Cardiac muscle cell (in vitro differentiated cells and primary cell): ENCODE data around the gene PCSK5. TPM values are rescaled to one million over a fixed set of nuclear protein-coding genes. Genes with fewer than 3 reads are reported as not detected.
"Not testable (repeated sequence)": the region's sequence is repeated elsewhere in the genome, so short reads cannot be mapped to it uniquely, and the experiment has no call there.

Experiments
- DNase-seq, 2 donors: peaks; one replicate each; pipeline versions ENCODE4 v3.0.0 to v3.0.0-alpha.2; 2010 to 2017; ENCODE audit warnings: low read depth in 1 of 2, low spot score in 1 of 2
- H3K27ac ChIP-seq: fragments of 200-600 bp; sonication (generic); 2 replicates; pipeline ENCODE4 v1.5.1; 2016
- H3K27me3 ChIP-seq: fragments of 200-600 bp; sonication (generic); 2 replicates; pipeline ENCODE4 v1.6.0; 2016; ENCODE audit warnings: control low read depth
- H3K36me3 ChIP-seq: fragments of 200-600 bp; sonication (generic); 2 replicates; pipeline ENCODE4 v1.5.1; 2016; ENCODE audit warnings: control low read depth
- H3K4me1 ChIP-seq: fragments of 200-600 bp; sonication (generic); 2 replicates; pipeline ENCODE4 v1.8.1; 2017; ENCODE audit warnings: low read depth, mild to moderate bottlenecking, mixed run types
- H3K4me3 ChIP-seq: fragments of 200-600 bp; sonication (generic); 2 replicates; pipeline ENCODE4 v1.5.1; 2016; ENCODE audit warnings: mild to moderate bottlenecking
- H3K9me3 ChIP-seq: fragments of 200-600 bp; sonication (generic); 2 replicates; pipeline ENCODE4 v1.5.1; 2017; ENCODE audit warnings: low read depth, mild to moderate bottlenecking, control low read depth
- polyA plus RNA-seq: library from polyadenylated mRNA; unstranded; fragments of >200 nt; fragmentation: Nextera tagmentation; extraction: Ambion mirVana; gene quantifications from 2 replicates; pipeline ENCODE4 v1.2.1, GENCODE V29; 2016
- total RNA-seq: library from RNA; depleted of rRNA; stranded (reverse); fragments of >200 nt; gene quantifications from 2 replicates; pipeline ENCODE4 v1.2.3, GENCODE V29; 2016
- TF ChIP-seq, protein P1 (sequence below): IDR thresholded peaks from 2 replicates; pipeline ENCODE4 v1.5.1; 2012; ENCODE audit warnings: low read depth, mild to moderate bottlenecking, low read length

Gene PCSK5
- total and polyA plus RNA-seq, 2 experiments from 2014 or later, result 6.8 to 9.6 TPM

DNA sequence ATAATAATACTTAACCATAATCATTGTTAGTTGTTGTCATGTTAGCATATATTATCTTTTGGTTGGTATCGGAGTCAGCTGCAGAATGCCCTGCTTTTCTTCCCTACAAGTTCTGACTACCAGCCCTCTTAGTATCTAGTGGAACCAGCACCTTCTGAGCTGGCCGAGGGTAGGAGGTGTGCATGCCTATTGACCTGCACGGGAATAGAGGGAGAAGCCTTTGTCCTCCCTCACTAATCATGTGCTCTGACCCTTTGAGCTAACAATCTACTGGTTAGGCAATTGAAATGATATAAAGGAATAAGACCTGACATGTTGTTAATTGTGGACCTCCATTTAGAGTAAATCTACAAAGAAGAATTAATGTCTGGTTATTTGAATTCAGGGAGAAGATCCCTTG, 4.1 kb downstream of the PCSK5 start:
- Histone ChIP-seq H3K4me3 (no peak overlapping the region), H3K4me1 (peaks cover 5% of the 10 kb centered on the region), H3K27me3 (peaks cover 24% of the 10 kb centered on the region), H3K27ac (no peak overlapping the region), H3K9me3 (no peaks in the 10 kb centered on the region), H3K36me3 (no peaks in the 10 kb centered on the region)
- TF ChIP-seq, protein P1, sequence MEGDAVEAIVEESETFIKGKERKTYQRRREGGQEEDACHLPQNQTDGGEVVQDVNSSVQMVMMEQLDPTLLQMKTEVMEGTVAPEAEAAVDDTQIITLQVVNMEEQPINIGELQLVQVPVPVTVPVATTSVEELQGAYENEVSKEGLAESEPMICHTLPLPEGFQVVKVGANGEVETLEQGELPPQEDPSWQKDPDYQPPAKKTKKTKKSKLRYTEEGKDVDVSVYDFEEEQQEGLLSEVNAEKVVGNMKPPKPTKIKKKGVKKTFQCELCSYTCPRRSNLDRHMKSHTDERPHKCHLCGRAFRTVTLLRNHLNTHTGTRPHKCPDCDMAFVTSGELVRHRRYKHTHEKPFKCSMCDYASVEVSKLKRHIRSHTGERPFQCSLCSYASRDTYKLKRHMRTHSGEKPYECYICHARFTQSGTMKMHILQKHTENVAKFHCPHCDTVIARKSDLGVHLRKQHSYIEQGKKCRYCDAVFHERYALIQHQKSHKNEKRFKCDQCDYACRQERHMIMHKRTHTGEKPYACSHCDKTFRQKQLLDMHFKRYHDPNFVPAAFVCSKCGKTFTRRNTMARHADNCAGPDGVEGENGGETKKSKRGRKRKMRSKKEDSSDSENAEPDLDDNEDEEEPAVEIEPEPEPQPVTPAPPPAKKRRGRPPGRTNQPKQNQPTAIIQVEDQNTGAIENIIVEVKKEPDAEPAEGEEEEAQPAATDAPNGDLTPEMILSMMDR, result no peak
- no peak for DNase-seq

DNA sequence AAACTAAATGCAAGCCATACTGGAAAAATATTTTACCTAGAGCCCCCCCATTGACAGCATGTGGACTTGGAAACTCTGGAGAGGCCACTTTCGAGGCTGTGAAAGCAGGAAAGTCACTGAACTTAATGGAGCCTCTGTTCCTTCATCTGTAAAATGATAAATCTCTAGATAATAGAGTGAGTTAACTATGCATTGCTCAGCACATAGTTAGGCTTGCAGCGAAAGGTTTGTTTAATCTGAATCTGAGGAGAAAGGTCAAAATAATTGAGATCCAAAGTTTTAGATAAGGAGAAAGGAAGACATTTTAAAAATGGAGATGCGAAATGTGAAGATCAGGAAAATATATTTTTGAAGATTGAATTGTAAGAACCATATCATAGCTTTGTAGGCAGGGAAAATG, 4.6 kb downstream of the PCSK5 start:
- Histone ChIP-seq H3K4me1 (peaks cover 5% of the 10 kb centered on the region), H3K4me3 (no peak overlapping the region), H3K36me3 (no peaks in the 10 kb centered on the region), H3K9me3 (no peaks in the 10 kb centered on the region), H3K27me3 (peaks cover 24% of the 10 kb centered on the region), H3K27ac (no peak overlapping the region)
- DNase-seq, result no peak
- TF ChIP-seq, protein P1, result no peak

DNA sequence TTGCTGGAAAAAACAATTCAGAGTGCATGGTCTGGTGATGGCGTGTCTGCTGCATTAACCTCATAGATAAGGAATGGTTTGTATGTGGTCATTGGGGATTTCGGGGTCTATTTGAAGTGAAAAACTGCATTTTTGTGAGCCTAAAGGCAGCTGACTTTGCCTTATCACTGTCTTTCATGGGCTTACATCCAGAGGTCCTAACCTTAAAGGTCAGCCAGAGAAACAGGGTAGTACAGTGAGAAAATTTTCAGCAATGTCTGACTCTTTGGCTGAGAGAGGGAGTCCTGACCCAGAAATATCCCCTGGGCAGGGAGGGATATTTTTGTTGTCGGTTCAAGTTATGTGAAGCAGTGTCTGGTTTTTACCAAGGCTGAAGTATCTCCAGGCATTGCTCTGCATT, 5.7 kb downstream of the PCSK5 start:
- Histone ChIP-seq H3K4me3 (no peak overlapping the region), H3K9me3 (no peaks in the 10 kb centered on the region), H3K27ac (no peak overlapping the region), H3K4me1 (peaks cover 5% of the 10 kb centered on the region), H3K36me3 (no peaks in the 10 kb centered on the region), H3K27me3 (peaks cover 24% of the 10 kb centered on the region)
- DNase-seq, result peak; percentile 8 to 49
- TF ChIP-seq, protein P1, result no peak

DNA sequence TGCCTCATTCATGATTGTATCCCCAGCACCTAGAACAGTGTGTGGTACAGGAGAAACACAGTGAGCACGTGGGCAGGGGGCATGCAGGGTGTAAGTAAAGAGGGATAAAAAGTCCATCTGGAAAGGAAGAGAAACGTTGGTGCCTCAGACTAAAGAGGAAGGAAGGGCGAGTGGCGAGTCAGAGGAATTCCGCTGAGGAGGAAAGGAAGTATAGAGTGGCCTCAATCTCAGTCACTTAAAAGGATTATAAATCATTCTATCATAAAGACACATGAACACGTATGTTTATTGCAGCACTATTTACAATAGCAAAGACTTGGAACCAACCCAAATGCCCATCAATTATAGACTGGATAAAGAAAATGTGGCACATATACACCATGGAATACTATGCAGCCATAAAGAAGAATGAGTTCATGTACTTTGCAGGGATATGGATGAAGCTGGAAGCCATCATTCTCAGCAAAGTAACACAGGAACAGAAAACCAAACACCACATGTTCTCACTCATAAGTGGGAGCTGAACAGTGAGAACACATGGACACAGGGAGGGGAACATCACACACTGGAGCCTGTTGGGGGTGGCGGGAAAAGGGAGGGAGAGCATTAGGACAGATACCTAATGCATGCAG, 10.5 kb downstream of the PCSK5 start:
- H3K4me3 ChIP-seq, DNase-seq, H3K27ac ChIP-seq, H3K27me3 ChIP-seq, H3K36me3 ChIP-seq, H3K9me3 ChIP-seq, H3K4me1 ChIP-seq: not testable (repeated sequence)

DNA sequence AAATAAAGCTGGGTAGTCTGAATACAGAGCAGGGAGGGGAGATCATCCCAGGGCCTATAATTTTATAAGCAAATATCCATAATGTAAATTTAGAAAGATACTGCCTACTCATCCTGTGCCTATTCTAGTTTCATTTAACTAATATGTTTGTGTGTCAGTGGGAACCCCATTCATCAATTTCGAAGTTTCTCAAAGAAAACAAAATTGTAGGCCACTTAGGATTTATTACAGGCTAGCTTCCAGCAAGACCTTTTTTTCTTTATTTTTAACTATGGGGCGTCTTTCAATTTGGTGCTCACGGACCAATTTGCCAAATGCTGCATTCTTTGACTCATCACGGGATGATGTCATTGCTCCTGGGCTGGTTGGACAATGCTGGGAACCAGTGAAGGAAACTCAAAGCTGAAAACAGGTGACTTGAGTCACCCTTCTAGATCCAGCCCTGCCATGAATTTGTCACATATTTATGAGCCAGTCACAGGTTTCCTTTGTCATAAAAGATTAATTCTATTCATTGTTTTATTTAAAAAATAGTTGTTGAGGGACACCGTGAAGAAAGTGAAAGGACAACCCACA, 13.4 kb downstream of the PCSK5 start:
- peak in 1 of 2 donors; percentile 37 for DNase-seq

DNA sequence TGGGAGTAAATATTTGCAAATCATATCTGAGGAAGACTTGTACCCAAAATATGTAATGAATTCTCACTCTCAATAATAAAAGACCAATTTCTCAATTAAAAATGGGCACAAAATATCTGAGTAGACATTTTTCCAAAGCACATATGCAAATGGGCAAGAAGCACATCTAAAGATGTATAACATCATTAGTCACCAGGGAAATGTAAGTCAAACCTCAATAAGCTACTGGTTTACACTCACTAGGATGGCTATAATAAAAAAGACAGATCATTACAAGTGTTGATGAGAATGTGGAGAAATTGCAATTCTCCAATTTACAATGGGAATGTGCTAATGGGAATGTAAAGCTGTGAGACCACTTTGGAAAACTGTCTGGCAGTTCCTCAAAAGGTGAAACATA, 13.9 kb downstream of the PCSK5 start:
- Histone ChIP-seq H3K4me3 (no peak overlapping the region), H3K4me1 (no peaks in the 10 kb centered on the region), H3K36me3 (no peaks in the 10 kb centered on the region), H3K9me3 (no peaks in the 10 kb centered on the region), H3K27me3 (no peaks in the 10 kb centered on the region), H3K27ac (no peak overlapping the region)
- no peak for DNase-seq
- TF ChIP-seq, protein P1, result no peak

More for the DNA sequence above, 13.4 kb downstream of the PCSK5 start:
- no peaks in the 10 kb centered on the region for H3K9me3 ChIP-seq
- no peaks in the 10 kb centered on the region for H3K27me3 ChIP-seq
- no peak overlapping the region for H3K4me3 ChIP-seq
- no peaks in the 10 kb centered on the region for H3K36me3 ChIP-seq
- H3K4me1 ChIP-seq, result no peaks in the 10 kb centered on the region
- TF ChIP-seq, protein P1, result no peak
- no peak overlapping the region for H3K27ac ChIP-seq
